ENCODE measurements around the gene SLCO6A1.

DNA sequence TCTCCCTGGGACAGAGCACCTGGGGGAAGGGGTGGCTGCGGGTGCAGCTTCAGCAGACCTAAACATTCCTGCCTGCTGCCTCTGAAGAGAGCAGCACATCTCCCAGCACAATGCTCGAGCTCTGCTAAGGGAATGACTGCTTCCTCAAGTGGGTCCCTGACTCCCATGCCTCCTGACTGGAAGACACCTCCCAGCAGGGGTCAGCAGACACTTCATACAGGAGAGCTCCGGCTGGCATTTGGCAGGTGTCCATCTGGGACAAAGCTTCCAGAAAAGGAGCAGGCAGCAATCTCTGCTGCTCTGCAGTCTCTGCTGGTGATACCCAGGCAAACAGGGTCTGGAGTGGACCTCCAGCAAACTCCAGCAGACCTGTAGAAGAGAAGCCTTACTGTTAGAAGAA lies 77.2 kb downstream of the SLCO6A1 start:
- no peak for TF ChIP-seq EZH2 (IDR thresholded peaks at IDR 0.05)
- TF ChIP-seq POLR2AphosphoS5 (IDR thresholded peaks at IDR 0.05; ENCODE audit: borderline replicate concordance, low read depth, low read length) = no peak
- no peak for TF ChIP-seq FOXP2 (optimal IDR thresholded peaks at IDR 0.05; ENCODE audit: control extremely low read depth, extremely low read length, insufficient read depth)

All from SK-N-MC (cell line).